Nephron (organoid): ENCODE results near the gene ARHGAP40.

Experiments used
- H3K27ac Mint-ChIP-seq, 3 experiments: 2 replicates each; pipeline ENCODE4 v1.8.0; 2020; ENCODE audit warnings: mixed read lengths in 3 of 3, mild to moderate bottlenecking in 2 of 3, moderate library complexity in 1 of 3
- H3K27me3 Mint-ChIP-seq: 2 replicates; pipeline ENCODE4 v1.8.0; 2021; ENCODE audit warnings: low read depth, mild to moderate bottlenecking, moderate library complexity, mixed read lengths
- H3K36me3 Mint-ChIP-seq: 2 replicates; pipeline ENCODE4 v1.8.0; 2020; ENCODE audit warnings: low read depth, mixed read lengths
- H3K4me1 Mint-ChIP-seq: 2 replicates; pipeline ENCODE4 v1.8.0; 2020; ENCODE audit warnings: mixed read lengths
- H3K4me3 Mint-ChIP-seq, 3 experiments: 2 replicates each; pipeline ENCODE4 v1.8.0; 2020; ENCODE audit warnings: mild to moderate bottlenecking in 3 of 3, mixed read lengths in 3 of 3, moderate library complexity in 2 of 3
- H3K9me3 Mint-ChIP-seq: 2 replicates; pipeline ENCODE4 v1.8.0; 2020; ENCODE audit warnings: mixed read lengths
- CTCF ChIP-seq, 3 experiments: fragments of 200-600 bp; sonication (generic); IDR thresholded peaks; one replicate each; pipeline ENCODE4 v1.5.0; 2021; ENCODE audit warnings: antibody characterized with exemption in 3 of 3; ENCODE audit not compliant: unreplicated experiment in 3 of 3

The ARHGAP40 gene

DNA sequence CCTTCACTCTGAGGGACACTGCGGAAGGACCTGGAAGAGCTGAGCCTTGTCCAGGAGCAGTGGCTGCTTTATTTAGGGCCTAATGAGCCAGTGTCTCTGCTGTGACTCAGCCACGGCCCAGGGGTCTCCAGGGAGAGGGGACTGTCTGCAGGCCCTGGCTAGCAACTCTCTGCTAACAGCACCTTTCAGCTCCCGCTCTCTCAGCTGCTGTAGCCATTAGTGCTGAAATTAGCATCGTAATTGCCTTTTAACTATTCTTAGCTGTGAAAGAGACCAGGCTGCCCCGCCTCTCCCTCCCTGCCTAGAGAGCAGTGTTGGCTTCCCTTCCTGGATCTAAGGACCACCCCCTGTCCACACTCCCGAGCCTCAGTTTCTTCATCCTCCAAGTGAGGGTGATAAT, 69.6 kb downstream of the ARHGAP40 start:
- no peak for TF ChIP-seq CTCF (IDR thresholded peaks at IDR 0.05; ENCODE audit: unreplicated experiment in 3 of 3)
- Mint-ChIP-seq H3K4me3 (no peak overlapping the region), H3K27ac (no peak overlapping the region), H3K36me3 (no peaks in the 10 kb centered on the region), H3K27me3 (peaks cover 90% of the 10 kb centered on the region), H3K9me3 (no peaks in the 10 kb centered on the region), H3K4me1 (peaks cover 6% of the 10 kb centered on the region)

GRCh38 chr20:38671701-38672292, 70.2 kb downstream of the ARHGAP40 start:
- Mint-ChIP-seq H3K4me3 (no peak overlapping the region), H3K27me3 (peaks cover 91% of the 10 kb centered on the region), H3K9me3 (no peaks in the 10 kb centered on the region), H3K36me3 (no peaks in the 10 kb centered on the region), H3K4me1 (peaks cover 6% of the 10 kb centered on the region), H3K27ac (no peak overlapping the region)
- TF ChIP-seq CTCF (IDR thresholded peaks at IDR 0.05; ENCODE audit: unreplicated experiment in 3 of 3): no peak

DNA sequence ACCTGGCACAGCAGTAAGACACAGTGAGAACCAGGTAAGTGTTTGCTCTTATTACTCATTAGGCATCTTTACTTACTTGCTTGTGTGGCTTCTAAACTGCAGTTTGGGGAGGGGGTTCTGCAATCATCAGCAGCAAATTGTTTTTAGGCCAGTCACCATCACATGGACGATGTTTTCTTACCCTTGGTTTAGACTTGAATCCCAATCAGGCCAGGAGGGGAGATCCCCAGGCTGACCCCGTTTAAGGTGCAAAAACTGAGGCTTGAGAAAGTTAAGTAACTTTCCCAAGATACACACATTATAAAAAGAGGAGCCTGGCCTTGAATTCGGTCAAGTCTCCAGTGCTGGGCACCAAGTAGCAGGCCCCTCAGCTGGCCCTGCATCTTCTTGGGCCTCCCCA, 70.9 kb downstream of the ARHGAP40 start:
- no peaks in the 10 kb centered on the region for H3K36me3 Mint-ChIP-seq
- TF ChIP-seq CTCF (IDR thresholded peaks at IDR 0.05; ENCODE audit: unreplicated experiment in 3 of 3): no peak
- peaks cover 96% of the 10 kb centered on the region for H3K27me3 Mint-ChIP-seq
- H3K27ac Mint-ChIP-seq: no peak overlapping the region
- no peak overlapping the region for H3K4me3 Mint-ChIP-seq
- no peaks in the 10 kb centered on the region for H3K9me3 Mint-ChIP-seq
- peaks cover 6% of the 10 kb centered on the region for H3K4me1 Mint-ChIP-seq

DNA sequence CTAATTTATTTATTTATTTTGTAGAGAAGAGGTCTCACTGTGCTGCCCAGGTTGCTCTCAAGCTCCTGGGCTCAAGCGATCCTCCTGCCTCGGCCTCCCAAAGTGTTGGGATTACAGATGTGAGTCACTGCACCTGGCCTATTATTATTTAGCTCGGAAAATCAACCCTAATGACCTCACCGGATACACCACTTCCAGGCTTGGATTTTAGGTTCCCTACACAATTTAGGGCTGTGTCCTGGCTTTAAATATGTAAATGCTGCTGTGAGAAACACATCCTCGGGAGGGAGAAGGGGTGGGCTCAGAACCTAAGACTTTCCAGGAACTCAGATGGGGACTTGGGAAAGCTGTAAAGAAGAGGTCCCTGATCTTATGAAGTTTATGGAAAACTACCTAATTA, 71.7 kb downstream of the ARHGAP40 start:
- no peaks in the 10 kb centered on the region for H3K9me3 Mint-ChIP-seq
- no peaks in the 10 kb centered on the region for H3K36me3 Mint-ChIP-seq
- TF ChIP-seq CTCF (IDR thresholded peaks at IDR 0.05; ENCODE audit: unreplicated experiment in 3 of 3): no peak
- H3K27me3 Mint-ChIP-seq: peaks cover 96% of the 10 kb centered on the region
- no peak overlapping the region for H3K27ac Mint-ChIP-seq
- H3K4me3 Mint-ChIP-seq: peak overlapping the region; percentile 84 to 86 (median 84)
- H3K4me1 Mint-ChIP-seq: peaks cover 6% of the 10 kb centered on the region

DNA sequence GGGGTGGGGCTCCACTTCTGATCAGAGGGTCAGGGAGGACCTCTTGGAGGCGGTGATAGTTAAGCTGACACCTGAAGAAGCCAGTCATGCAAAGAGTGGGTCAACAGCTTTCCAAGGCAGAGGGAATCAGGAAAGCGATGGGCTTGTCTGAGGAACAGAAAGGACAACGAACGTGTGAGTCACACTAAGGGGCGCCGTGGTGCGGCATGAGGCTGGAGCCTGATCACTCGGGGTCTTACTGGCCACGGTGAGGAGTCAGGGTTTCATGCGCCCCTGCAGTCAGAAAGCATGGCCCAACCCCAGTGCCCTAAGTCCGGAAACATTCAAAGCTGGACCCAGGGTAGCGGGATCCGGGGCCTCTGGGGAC, 72.1 kb downstream of the ARHGAP40 start:
- TF ChIP-seq CTCF (IDR thresholded peaks at IDR 0.05; ENCODE audit: unreplicated experiment in 3 of 3): no peak
- Mint-ChIP-seq H3K36me3 (no peaks in the 10 kb centered on the region), H3K27ac (no peak overlapping the region), H3K4me3 (peak overlapping the region; percentile 84 to 86 (median 84)), H3K27me3 (peaks cover 96% of the 10 kb centered on the region), H3K4me1 (peaks cover 6% of the 10 kb centered on the region), H3K9me3 (no peaks in the 10 kb centered on the region)

- H3K9me3 Mint-ChIP-seq: no peaks in the 10 kb centered on the region
- peaks cover 6% of the 10 kb centered on the region for H3K4me1 Mint-ChIP-seq
- peak overlapping the region; percentile 80 to 86 (median 86) for H3K4me3 Mint-ChIP-seq
- no peak overlapping the region for H3K27ac Mint-ChIP-seq
- peaks cover 91% of the 10 kb centered on the region for H3K27me3 Mint-ChIP-seq
- H3K36me3 Mint-ChIP-seq: no peaks in the 10 kb centered on the region
- no peak for TF ChIP-seq CTCF (IDR thresholded peaks at IDR 0.05; ENCODE audit: unreplicated experiment in 3 of 3)
Observed at GRCh38 chr20:38674092-38674764, 72.6 kb downstream of the ARHGAP40 start.
